ENCODE results near the gene FAM117B.
"Not testable (repeated sequence)": the region's sequence is repeated elsewhere in the genome, so short reads cannot be mapped to it uniquely, and the experiment has no call there.

GRCh38 chr2:202675097-202675496 is 40.3 kb downstream of the FAM117B start:
- TF ChIP-seq POLR2AphosphoS5, CTCF, EP300 (IDR thresholded peaks at IDR 0.05): not testable (repeated sequence)
